ENCODE measurements around the gene GINS2. TPM values are rescaled to one million over a fixed set of nuclear protein-coding genes. Genes with fewer than 3 reads are reported as not detected.

GINS2 gene
- total RNA-seq, 1 donor: 8.6 TPM

DNA sequence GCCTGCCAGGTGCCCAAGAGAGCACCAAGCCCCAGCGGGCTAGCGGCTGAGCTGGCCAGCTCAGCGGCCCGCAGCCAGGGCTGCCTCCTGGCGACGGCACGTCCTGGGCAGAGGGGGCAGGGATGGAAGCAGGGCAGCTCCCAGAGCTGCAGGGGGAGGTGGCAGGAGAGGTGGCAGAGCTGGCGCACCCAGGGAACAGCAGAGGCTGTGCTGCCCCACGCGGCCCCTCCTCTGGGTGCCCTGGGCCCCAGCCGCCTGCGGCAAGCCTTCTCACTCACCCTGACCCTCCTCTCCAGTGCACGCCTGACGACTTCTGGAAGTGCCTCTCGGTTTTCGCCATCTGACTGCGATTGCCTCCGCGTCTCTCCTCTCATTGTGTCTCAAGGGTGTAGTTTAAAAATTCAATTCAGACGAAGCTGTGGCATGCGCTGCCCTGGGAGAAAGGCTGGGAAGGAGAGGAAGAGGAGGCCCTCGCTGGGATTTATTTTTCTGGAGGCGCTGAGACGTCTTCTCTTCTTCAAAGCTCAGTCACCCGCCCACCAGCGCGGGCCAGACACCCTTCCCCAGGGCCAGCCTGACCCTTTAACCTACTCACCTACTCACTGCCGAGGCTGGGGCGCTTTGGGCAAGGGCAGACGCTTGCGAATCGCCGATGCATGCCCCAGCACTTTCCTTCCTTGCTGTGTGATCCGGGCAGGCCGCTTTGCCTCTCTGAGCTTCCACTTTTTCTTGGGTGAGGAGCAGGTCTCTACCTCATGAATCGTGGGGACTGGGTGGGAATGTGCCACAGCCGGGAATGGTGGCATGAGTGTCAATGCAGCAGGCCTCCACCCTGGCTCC is 50.7 kb downstream of the GINS2 start:
- no peak for DNase-seq (ENCODE audit: low read depth)
- TF ChIP-seq, protein P1, sequence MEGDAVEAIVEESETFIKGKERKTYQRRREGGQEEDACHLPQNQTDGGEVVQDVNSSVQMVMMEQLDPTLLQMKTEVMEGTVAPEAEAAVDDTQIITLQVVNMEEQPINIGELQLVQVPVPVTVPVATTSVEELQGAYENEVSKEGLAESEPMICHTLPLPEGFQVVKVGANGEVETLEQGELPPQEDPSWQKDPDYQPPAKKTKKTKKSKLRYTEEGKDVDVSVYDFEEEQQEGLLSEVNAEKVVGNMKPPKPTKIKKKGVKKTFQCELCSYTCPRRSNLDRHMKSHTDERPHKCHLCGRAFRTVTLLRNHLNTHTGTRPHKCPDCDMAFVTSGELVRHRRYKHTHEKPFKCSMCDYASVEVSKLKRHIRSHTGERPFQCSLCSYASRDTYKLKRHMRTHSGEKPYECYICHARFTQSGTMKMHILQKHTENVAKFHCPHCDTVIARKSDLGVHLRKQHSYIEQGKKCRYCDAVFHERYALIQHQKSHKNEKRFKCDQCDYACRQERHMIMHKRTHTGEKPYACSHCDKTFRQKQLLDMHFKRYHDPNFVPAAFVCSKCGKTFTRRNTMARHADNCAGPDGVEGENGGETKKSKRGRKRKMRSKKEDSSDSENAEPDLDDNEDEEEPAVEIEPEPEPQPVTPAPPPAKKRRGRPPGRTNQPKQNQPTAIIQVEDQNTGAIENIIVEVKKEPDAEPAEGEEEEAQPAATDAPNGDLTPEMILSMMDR (IDR thresholded peaks at IDR 0.05; ENCODE audit: insufficient read depth, low read depth, low read length): no peak

DNA sequence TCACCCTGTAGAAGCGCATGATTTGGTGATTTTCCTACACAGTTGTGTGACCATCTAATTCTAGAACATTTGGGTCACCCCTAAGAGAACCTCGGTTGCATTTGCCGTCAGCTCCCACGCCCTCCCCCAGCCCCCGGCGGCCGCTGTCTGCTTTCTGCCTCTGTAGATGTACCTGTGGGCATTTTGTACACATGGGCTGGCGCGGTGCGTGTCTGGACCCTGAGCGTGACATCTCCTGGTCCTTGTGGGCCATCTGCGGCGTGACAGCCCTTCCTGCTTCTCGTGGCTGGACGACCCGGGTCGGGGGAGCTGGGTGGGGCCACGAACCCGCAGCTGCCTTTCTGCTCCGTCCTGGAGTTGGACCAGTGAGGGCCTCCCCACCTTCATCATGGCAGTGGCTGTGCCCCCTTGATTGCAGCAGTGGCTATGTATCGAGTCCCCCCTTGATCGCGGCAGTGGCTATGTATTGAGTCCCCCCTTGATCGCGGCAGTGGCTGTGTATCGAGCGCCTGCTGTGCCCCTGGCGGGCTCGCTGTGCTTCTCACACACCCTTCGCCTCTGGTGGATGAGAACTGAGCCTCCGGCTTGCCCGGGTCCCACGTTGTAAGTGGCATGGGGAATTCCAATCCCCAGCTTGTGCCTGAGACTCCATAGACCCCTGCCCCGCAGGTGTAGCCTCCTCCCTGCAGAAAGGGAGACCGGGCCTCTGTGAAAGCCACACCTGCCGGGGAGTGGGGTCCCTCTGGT is 51.5 kb downstream of the GINS2 start:
- TF ChIP-seq, protein P1 (IDR thresholded peaks at IDR 0.05; ENCODE audit: insufficient read depth, low read depth, low read length): no peak
- no peak for DNase-seq (ENCODE audit: low read depth)
- H3K4me3 ChIP-seq (ENCODE audit: low read depth, low read length): no peak overlapping the region

More for the DNA sequence above, 50.7 kb downstream of the GINS2 start:
- H3K4me3 ChIP-seq (ENCODE audit: low read depth, low read length): no peak overlapping the region

DNA sequence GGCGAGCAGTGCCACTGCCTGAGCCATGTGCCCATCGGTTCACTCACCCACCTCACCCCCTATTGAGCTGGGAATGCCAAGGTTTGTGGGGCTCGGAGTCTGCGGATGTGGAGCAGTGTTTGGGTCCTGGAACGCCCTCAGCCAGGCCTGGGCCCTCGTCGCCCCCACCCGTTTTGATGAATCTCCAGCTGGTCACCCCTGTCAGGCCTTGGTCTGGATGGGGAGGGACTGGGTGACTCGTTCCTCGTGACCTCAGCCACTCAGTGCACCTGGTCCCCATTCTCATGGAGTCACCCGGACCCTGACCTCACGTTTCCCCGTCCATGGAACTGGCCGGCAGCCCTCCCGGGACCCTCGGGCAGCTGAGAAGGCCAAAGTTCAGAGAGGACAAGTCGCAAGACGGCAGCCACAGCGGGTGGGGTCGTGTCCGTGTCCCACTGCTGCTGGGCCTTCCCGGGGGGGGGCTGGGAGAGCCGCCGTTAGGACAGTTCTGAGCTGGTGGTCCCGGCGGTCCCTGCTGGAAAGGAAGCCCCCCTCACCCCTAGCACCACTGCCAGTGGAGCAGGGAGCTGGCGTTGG is 52.4 kb downstream of the GINS2 start:
- no peak overlapping the region for H3K4me3 ChIP-seq (ENCODE audit: low read depth, low read length)
- DNase-seq (ENCODE audit: low read depth): no peak
- TF ChIP-seq, protein P1 (IDR thresholded peaks at IDR 0.05; ENCODE audit: insufficient read depth, low read depth, low read length): no peak

DNA sequence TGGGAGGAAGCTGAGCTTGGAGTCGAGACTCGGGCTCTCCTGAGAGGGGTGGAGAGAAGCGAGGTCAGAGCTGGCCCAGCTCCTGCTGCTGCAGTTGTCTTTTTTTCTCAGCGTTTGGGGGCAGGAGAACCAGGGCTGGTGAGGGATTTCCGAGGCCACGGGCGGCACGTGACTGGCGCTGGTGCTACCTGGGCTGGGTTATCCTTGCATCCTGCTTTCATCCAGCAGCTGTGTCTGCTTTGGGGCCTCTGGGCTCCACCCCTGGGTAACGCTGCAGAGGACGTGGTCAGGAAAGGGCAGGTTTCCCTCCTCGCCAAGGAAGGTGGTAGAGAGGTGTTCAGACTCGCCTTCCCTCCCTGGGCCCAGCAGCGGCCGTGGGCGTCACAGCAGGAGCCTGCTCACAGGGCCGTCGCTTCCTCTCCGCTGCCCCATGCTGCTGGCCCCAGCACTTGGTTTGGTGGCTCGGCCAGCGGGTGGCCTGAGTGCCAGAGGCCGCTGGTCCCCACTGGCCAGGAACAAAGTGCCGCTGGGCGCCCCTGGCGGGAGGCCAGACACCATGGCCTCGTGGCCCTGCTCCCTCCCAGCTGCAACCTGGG is 53.1 kb downstream of the GINS2 start:
- H3K4me3 ChIP-seq (ENCODE audit: low read depth, low read length): no peak overlapping the region
- no peak for DNase-seq (ENCODE audit: low read depth)
- TF ChIP-seq, protein P1 (IDR thresholded peaks at IDR 0.05; ENCODE audit: insufficient read depth, low read depth, low read length): no peak

DNA sequence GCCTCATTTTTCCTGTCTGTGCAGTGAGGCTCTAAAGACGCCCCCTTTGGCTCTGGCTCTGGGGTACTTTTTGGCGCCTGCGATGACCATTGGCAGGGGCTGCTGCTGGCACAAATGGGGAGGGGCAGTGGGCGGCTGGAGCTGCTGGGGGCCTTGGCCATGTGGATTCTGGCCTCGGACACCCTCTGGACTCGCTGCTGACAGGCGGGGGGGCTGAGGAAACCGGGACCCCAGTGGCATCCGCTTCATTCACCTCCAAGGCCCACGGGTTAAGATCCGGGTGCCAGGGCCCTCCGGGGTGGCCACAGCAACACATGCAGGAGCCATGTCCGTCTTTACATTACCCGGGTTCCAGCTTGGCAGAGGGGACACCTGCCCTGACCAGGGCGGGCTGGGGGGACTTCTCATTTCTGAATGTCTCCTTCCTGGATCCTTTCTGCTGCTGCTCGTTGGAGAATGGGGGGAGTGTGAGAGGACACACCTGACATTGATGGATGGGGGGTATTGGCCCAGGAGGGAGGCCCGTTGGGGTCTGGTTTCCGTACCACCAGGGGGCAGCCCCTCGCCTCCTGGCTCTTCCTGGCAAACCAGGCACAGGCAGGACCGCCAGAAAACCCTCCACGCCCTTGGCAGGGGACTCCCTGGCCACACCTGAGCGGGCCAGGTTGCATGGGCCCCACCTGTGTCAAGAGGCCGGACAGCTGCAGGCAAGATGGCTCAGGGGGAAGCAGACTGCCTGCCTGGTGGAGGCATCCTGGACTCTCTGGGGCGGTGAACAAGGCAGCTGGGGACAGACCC is 53.8 kb downstream of the GINS2 start:
- no peak overlapping the region for H3K4me3 ChIP-seq (ENCODE audit: low read depth, low read length)
- DNase-seq (ENCODE audit: low read depth): no peak
- TF ChIP-seq, protein P1 (IDR thresholded peaks at IDR 0.05; ENCODE audit: insufficient read depth, low read depth, low read length): peak; percentile 6

DNA sequence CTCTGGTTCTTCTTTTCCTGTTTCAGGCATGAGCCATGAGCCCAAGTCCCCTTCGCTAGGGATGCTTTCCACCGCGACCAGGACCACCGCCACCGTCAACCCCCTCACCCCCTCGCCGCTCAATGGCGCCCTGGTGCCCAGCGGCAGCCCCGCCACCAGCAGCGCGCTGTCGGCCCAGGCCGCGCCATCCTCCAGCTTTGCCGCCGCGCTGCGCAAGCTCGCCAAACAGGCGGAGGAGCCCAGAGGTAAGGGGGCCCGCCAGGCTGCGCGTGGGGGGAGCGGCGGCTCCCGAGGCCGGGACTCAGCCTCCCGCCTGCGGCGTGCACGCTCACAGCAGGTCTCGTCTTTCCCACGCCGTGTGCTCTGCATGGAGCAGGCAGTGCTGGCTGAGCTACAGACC is 54.9 kb downstream of the GINS2 start:
- TF ChIP-seq, protein P1 (IDR thresholded peaks at IDR 0.05; ENCODE audit: insufficient read depth, low read depth, low read length): no peak
- no peak overlapping the region for H3K4me3 ChIP-seq (ENCODE audit: low read depth, low read length)

More for the DNA sequence above, 54.9 kb downstream of the GINS2 start:
- DNase-seq (ENCODE audit: low read depth): no peak

Measured in fibroblast of villous mesenchyme (primary cell).